ENCODE data around the gene MARCHF3. TPM values are rescaled to one million over a fixed set of nuclear protein-coding genes. Genes with fewer than 3 reads are reported as not detected.

The MARCHF3 gene
- total and polyA plus RNA-seq, 10 donors = 2.3 to 14.8 (median 10.9) TPM

GRCh38 chr5:127003798-127004495, 26.4 kb downstream of the MARCHF3 start:
- no peak overlapping the region for H3K4me3 ChIP-seq
- 74 to 84% (median 78%) methylated on average over 7 of the region's 7 CpGs for WGBS, 5 donors
- no peak for TF ChIP-seq POLR2AphosphoS5 (IDR thresholded peaks at IDR 0.05)
- intact Hi-C loops (cut with DNase I; ENCODE audit: low total_unique reads) = no loop called here
- no peaks in the 10 kb centered on the region for H3K9me3 ChIP-seq
- H3K27ac ChIP-seq = no peak overlapping the region
- H3K36me3 ChIP-seq = no peaks in the 10 kb centered on the region
- no peak for DNase-seq
- peaks cover 0 to 42% (median 5%) of the 10 kb centered on the region in 6 donors for H3K4me1 ChIP-seq
- no peaks in the 10 kb centered on the region for H3K27me3 ChIP-seq (replicated peaks in 1 of 7)

DNA sequence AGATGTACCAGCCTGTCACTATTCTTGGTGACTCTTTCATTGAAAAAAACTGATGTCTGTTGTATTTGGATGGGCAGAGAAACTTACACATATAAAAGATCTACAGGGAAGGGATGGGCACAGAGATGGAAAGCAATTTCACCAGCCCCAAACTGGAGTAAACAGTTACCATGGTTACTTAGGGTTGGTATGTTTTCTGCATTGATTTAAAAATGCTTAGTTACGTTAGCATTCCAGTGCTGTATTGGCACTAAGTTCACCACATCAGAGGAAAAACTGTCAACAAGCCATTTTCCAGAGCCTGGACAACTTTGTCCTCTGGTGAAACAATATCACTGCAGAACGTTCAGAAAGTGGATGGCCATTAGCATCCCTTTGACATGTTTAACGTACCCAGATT, 28.0 kb downstream of the MARCHF3 start:
- intact Hi-C loops (cut with DNase I; ENCODE audit: low total_unique reads) = no loop called here
- Histone ChIP-seq H3K27ac (no peak overlapping the region), H3K4me1 (peaks cover 0 to 56% (median 6%) of the 10 kb centered on the region in 6 donors), H3K4me3 (no peak overlapping the region), H3K36me3 (no peaks in the 10 kb centered on the region), H3K27me3 (replicated peaks in 1 of 7) (no peaks in the 10 kb centered on the region), H3K9me3 (no peaks in the 10 kb centered on the region)
- DNase-seq = no peak
- TF ChIP-seq CTCF (IDR thresholded peaks at IDR 0.05 in 8 of 11, conservative IDR thresholded peaks at IDR 0.05 in 3 of 11) (no peak), POLR2A (IDR thresholded peaks at IDR 0.05) (no peak), POLR2AphosphoS5 (IDR thresholded peaks at IDR 0.05) (no peak)
- WGBS, 5 donors = 68 to 87% (median 85%) methylated on average over 3 of the region's 3 CpGs

GRCh38 chr5:127001621-127002296, 28.6 kb downstream of the MARCHF3 start:
- Histone ChIP-seq H3K4me3 (no peak overlapping the region), H3K36me3 (no peaks in the 10 kb centered on the region), H3K27ac (no peak overlapping the region), H3K27me3 (replicated peaks in 1 of 7) (no peaks in the 10 kb centered on the region), H3K9me3 (no peaks in the 10 kb centered on the region), H3K4me1 (peaks cover 0 to 50% (median 5%) of the 10 kb centered on the region in 6 donors)
- TF ChIP-seq CTCF (IDR thresholded peaks at IDR 0.05 in 8 of 11, conservative IDR thresholded peaks at IDR 0.05 in 3 of 11) (no peak), POLR2A (IDR thresholded peaks at IDR 0.05) (no peak), POLR2AphosphoS5 (IDR thresholded peaks at IDR 0.05) (no peak)
- WGBS, 5 donors = 76 to 86% (median 79%) methylated on average over 4 of the region's 4 CpGs
- no peak for DNase-seq
- intact Hi-C loops (cut with DNase I; ENCODE audit: low total_unique reads) = no loop called here

GRCh38 chr5:126998895-126999570, 31.3 kb downstream of the MARCHF3 start:
- intact Hi-C loops (cut with DNase I; ENCODE audit: low total_unique reads) = no loop called here
- H3K27me3 ChIP-seq (replicated peaks in 1 of 7) = no peaks in the 10 kb centered on the region
- no peaks in the 10 kb centered on the region for H3K36me3 ChIP-seq
- no peak overlapping the region for H3K27ac ChIP-seq
- DNase-seq = no peak
- no peak overlapping the region for H3K4me3 ChIP-seq
- H3K4me1 ChIP-seq = peaks cover 0 to 34% (median 5%) of the 10 kb centered on the region in 6 donors
- TF ChIP-seq CTCF (IDR thresholded peaks at IDR 0.05 in 8 of 11, conservative IDR thresholded peaks at IDR 0.05 in 3 of 11) = no peak
- TF ChIP-seq POLR2A (IDR thresholded peaks at IDR 0.05) = no peak
- TF ChIP-seq POLR2AphosphoS5 (IDR thresholded peaks at IDR 0.05) = no peak
- no peaks in the 10 kb centered on the region for H3K9me3 ChIP-seq
- WGBS, 5 donors = 69 to 89% (median 84%) methylated on average over 3 of the region's 3 CpGs

All from spleen (tissue), 11 donors.